DND-41 (cell line): Measurements from ENCODE around the gene UBR3.
"Not testable (repeated sequence)": the region's sequence is repeated elsewhere in the genome, so short reads cannot be mapped to it uniquely, and the experiment has no call there.

Source experiments
- ATAC-seq: fragments of 200-7000 bp; cut with Tn5 transposase; 3 replicates; pipeline ENCODE4 v1.9.1; 2021; ENCODE audit warnings: low read depth; ENCODE audit not compliant: insufficient read depth
- DNase-seq: peaks from one replicate; pipeline ENCODE4 v3.0.0-alpha.2; 2020
- H2AFZ ChIP-seq: 2 replicates; pipeline ENCODE4 v1.6.0; 2012; ENCODE audit warnings: low read depth, low read length
- H3K27ac ChIP-seq: 2 replicates; pipeline ENCODE4 v1.5.1; 2012; ENCODE audit warnings: low read length, inconsistent platforms
- H3K27me3 ChIP-seq: fragments of 200-600 bp; sonication (generic); 2 replicates; pipeline ENCODE4 v1.6.0; 2012; ENCODE audit warnings: low read length, mild to moderate bottlenecking, inconsistent platforms; ENCODE audit not compliant: insufficient read depth, poor library complexity
- H3K36me3 ChIP-seq: 2 replicates; pipeline ENCODE4 v1.5.1; 2012; ENCODE audit warnings: low read length, inconsistent platforms; ENCODE audit not compliant: insufficient read depth
- H3K4me1 ChIP-seq: 2 replicates; pipeline ENCODE4 v1.5.1; 2012; ENCODE audit warnings: mild to moderate bottlenecking, low read length; ENCODE audit not compliant: insufficient read depth
- H3K4me2 ChIP-seq: 2 replicates; pipeline ENCODE4 v1.6.0; 2012; ENCODE audit warnings: mild to moderate bottlenecking, moderate library complexity, low read length, inconsistent platforms; ENCODE audit not compliant: insufficient read depth
- H3K4me3 ChIP-seq, 2 experiments: fragments of 200-600 bp in 1 of 2; shearing (Covaris generic) in 1 of 2; 2 replicates each; pipeline ENCODE4 v1.5.1; 2012 to 2016; ENCODE audit warnings: inconsistent platforms in 2 of 2, low read length in 2 of 2, mild to moderate bottlenecking in 2 of 2, low read depth in 1 of 2, moderate library complexity in 1 of 2
- H3K79me2 ChIP-seq: 2 replicates; pipeline ENCODE4 v1.6.0; 2012; ENCODE audit warnings: low read length, inconsistent platforms; ENCODE audit not compliant: insufficient read depth
- H3K9ac ChIP-seq: 2 replicates; pipeline ENCODE4 v1.6.0; 2012; ENCODE audit warnings: low read depth, mild to moderate bottlenecking, inconsistent platforms, low read length, moderate library complexity
- H3K9me3 ChIP-seq: 2 replicates; pipeline ENCODE4 v1.5.1; 2012; ENCODE audit warnings: low read length, moderate library complexity, mild to moderate bottlenecking, inconsistent platforms; ENCODE audit not compliant: insufficient read depth, severe bottlenecking
- H4K20me1 ChIP-seq: 2 replicates; pipeline ENCODE4 v1.6.0; 2012; ENCODE audit warnings: low read length; ENCODE audit not compliant: insufficient read depth
- EZH2 ChIP-seq: IDR thresholded peaks from 3 replicates; pipeline ENCODE4 v1.6.1; 2012; ENCODE audit warnings: borderline replicate concordance, low read depth, mild to moderate bottlenecking, moderate library complexity, low read length, inconsistent platforms; ENCODE audit not compliant: severe bottlenecking
- TF ChIP-seq, protein P1 (sequence below): IDR thresholded peaks from 2 replicates; pipeline ENCODE4 v1.5.1; 2012; ENCODE audit warnings: borderline replicate concordance, low read length, moderate library complexity, mild to moderate bottlenecking; ENCODE audit not compliant: poor library complexity, severe bottlenecking; ENCODE audit errors: extremely low read depth

Gene UBR3

DNA sequence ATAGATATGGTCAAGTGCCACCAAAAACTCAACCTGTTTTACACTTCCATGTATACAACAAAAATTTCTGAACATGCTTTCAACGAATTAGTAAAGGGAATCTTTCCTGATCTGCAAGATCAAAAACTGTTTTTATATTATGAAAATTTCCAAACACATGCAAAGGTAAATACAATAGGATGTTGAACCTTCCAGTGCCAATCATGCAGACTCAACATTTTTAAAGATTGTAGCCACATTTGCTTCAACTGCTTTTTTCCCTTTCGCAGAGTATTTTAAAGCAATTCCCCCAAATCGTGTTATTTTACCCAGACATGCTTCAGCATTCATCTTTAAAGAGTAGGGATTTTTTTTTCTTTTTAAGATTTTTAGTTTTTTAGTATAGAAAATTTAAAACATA is 40.3 kb downstream of the UBR3 start:
- Histone ChIP-seq H3K9ac (no peak overlapping the region), H3K9me3 (no peaks in the 10 kb centered on the region), H3K27ac (no peak overlapping the region), H3K4me1 (no peaks in the 10 kb centered on the region), H3K27me3 (no peaks in the 10 kb centered on the region), H2AFZ (no peak overlapping the region), H3K36me3 (no peaks in the 10 kb centered on the region), H3K4me2 (no peak overlapping the region), H3K4me3 (no peak overlapping the region), H3K79me2 (peaks cover 47% of the 10 kb centered on the region), H4K20me1 (peaks cover 9% of the 10 kb centered on the region; the same call in 1 of the 2 replicates)
- DNase-seq: no peak
- TF ChIP-seq, protein P1, sequence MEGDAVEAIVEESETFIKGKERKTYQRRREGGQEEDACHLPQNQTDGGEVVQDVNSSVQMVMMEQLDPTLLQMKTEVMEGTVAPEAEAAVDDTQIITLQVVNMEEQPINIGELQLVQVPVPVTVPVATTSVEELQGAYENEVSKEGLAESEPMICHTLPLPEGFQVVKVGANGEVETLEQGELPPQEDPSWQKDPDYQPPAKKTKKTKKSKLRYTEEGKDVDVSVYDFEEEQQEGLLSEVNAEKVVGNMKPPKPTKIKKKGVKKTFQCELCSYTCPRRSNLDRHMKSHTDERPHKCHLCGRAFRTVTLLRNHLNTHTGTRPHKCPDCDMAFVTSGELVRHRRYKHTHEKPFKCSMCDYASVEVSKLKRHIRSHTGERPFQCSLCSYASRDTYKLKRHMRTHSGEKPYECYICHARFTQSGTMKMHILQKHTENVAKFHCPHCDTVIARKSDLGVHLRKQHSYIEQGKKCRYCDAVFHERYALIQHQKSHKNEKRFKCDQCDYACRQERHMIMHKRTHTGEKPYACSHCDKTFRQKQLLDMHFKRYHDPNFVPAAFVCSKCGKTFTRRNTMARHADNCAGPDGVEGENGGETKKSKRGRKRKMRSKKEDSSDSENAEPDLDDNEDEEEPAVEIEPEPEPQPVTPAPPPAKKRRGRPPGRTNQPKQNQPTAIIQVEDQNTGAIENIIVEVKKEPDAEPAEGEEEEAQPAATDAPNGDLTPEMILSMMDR: no peak
- TF ChIP-seq EZH2: no peak
- ATAC-seq: no peak

DNA sequence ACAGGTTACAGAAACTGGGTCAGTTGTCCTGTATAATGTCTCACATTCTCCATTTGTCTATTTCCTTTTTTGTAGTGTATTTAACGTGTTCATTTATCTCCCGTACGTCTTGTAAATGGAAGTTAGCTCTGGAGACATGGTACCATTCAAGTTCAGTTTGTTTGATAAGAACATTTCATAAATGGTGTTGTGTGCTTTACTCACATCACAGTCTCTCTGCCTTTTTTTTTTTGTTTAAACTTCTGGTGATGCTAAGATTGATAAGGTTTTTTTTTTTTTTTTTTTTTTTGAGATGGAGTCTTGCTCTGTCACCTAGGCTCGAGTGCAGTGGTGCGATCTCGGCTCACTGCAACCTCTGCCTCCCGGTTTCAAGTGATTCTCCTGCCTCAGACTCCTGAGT is 41.7 kb downstream of the UBR3 start:
- H4K20me1 ChIP-seq: peaks cover 7% of the 10 kb centered on the region; the same call in 1 of the 2 replicates
- H3K4me1 ChIP-seq: no peaks in the 10 kb centered on the region
- no peak overlapping the region for H3K4me2 ChIP-seq
- no peak overlapping the region for H2AFZ ChIP-seq
- ATAC-seq (no peak), DNase-seq (no peak)
- no peaks in the 10 kb centered on the region for H3K27me3 ChIP-seq
- no peak overlapping the region for H3K9ac ChIP-seq
- H3K27ac ChIP-seq: no peak overlapping the region
- TF ChIP-seq EZH2: no peak
- TF ChIP-seq, protein P1: no peak
- H3K36me3 ChIP-seq: no peaks in the 10 kb centered on the region
- H3K79me2 ChIP-seq: peaks cover 34% of the 10 kb centered on the region
- H3K4me3 ChIP-seq: no peak overlapping the region
- no peaks in the 10 kb centered on the region for H3K9me3 ChIP-seq

DNA sequence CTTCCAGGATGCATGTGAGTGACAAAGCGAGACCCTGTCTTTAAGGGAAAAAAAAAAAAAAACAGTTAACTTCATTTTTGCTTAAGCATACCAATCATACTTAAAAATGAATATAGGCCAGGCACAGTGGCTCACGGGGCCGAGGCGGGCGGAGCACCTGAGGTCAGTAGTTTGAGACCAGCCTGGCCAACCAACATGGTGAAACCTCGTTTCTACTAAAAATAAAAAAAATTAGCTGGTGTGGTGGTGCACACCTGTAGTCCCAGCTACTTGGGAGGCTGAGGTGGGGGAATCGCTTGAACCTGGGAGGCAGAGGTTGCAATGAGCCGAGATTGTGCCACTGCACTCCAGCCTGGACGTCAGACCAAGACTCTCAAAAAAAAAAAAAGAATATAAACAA is 44.1 kb downstream of the UBR3 start:
- not testable (repeated sequence) for H2AFZ ChIP-seq, H3K27ac ChIP-seq, H3K4me2 ChIP-seq, ATAC-seq, H3K4me1 ChIP-seq, DNase-seq, H3K27me3 ChIP-seq, H3K9me3 ChIP-seq, H3K9ac ChIP-seq, H3K36me3 ChIP-seq, H4K20me1 ChIP-seq, H3K4me3 ChIP-seq
- peaks cover 19% of the 10 kb centered on the region for H3K79me2 ChIP-seq

DNA sequence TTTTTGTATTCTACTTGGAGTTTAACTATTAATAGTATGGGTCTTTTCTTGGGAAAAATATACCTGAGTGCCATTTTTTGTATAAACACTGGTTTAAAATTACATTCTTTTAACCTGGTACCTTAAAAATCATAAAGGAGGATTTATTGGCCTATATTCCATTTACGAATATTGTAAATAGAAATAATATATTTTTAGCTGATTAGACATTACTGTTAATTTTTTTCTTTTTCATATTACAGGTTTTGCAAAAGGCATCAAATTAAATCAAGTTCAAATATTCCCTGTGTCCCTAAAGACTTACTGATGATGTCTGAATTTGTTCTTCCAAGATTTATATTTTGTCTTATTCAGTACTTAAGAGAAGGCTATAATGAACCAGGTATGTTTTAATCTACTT is 44.7 kb downstream of the UBR3 start:
- TF ChIP-seq, protein P1: no peak
- no peak for TF ChIP-seq EZH2
- Histone ChIP-seq H3K27ac (no peak overlapping the region), H3K4me1 (no peaks in the 10 kb centered on the region), H3K27me3 (no peaks in the 10 kb centered on the region), H3K79me2 (peaks cover 13% of the 10 kb centered on the region; the same call in 1 of the 2 replicates), H3K9me3 (no peaks in the 10 kb centered on the region), H3K9ac (no peak overlapping the region), H3K4me3 (no peak overlapping the region), H4K20me1 (peaks cover 2% of the 10 kb centered on the region; the same call in 1 of the 2 replicates), H3K4me2 (no peak overlapping the region), H2AFZ (no peak overlapping the region), H3K36me3 (peaks cover 4% of the 10 kb centered on the region)
- ATAC-seq (no peak), DNase-seq (no peak)
